ENCODE results near the gene SYT12. TPM values are rescaled to one million over a fixed set of nuclear protein-coding genes. Genes with fewer than 3 reads are reported as not detected.

SYT12 gene
- total RNA-seq, 1 donor from 2014 or later: 0.92 TPM

GRCh38 chr11:67056267-67057204 is 33.6 kb downstream of the SYT12 start, which contains the start of gene RHOD:
RHOD (plus strand) TSS chr11:67056847; CDS start chr11:67056903, 56 bp downstream.
- peak; percentile 51 for ATAC-seq

DNA sequence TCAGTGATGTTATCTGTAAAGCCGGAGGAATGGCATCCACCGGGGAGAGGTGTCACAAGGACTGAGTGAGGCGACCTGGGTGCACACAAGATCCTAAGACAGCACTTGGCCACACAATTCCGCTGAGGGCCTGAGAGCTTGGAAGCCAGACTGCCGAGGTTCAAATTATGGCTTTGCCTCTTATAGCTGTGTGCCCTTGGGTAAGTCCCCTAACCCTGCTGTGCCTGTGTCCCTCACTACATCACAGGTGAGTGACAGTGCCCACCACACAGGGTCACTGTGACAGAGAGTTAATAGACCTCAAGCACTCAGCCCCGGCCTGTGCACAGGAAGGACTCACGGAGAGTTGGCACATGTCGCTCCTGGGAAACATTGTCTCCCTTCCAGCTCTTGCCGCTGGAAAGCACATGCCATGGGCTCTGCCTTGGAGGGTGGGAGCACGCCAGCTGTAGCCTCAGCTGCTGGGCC is 34.3 kb downstream of the SYT12 start:
- no peak for ATAC-seq

DNA sequence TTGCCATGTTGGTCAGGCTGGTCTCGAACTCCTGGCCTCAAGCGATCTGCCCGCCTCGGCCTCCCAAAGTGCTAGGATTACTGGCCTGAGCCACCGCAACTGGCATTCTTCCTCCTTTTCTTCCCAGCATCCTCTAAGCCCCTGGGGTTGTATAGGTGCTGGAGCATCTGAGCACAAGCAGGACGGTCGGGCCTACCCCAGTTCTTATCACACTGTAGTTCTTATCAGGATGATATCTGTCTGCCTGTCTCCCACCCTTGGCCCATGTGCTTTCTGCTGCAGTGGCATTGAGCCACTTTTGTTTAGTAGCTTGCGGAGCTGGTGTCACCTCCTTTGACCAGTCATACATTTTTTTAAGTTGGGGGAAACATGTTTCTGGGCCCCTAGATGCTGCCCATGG is 35.6 kb downstream of the SYT12 start:
- no peak for ATAC-seq

DNA sequence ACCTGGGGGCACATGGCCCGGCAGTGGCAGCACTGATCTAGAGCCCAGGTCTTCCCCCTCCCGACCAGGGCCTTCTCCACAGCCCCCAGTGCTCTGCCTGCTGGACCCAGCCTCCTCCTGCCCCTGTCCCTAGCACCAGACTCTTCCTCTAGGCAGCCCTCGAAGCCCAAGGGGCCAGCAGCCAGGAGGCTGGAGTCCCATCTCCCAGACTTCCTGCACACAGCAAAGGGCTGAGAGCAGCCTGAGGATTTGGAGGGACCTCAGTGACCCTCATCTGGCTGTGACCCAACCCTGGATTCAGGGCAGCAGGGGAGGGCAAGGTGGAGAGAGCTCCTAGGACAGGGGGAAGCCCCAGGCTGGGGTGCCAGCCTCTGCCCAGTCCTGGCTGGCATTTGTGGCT is 36.7 kb downstream of the SYT12 start:
- ATAC-seq: no peak

DNA sequence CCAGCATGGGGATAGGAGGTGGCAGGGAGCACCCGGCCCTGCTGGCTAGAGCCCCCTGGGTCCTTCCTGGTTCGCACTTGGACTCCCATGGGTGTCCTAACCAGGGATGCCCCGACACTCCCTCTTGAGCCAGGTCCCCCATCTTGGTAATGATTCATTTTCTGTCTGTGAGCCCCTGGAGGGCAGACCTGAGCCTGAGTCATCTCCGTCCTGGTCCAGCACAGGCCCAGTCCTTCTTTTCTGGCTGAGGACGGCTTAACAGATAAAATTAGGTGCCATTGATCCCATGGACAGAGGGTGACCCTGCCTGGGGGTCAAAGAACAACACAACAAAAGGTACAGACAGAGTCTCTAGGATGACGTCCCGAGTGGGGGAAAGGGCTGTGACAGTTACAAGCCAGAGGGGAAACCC is 37.2 kb downstream of the SYT12 start:
- ATAC-seq: no peak

- peak; percentile 80 for ATAC-seq
These were observed 39.8 kb downstream of the SYT12 start for GRCh38 chr11:67062526-67063373.

GRCh38 chr11:67066333-67066709 is 43.4 kb downstream of the SYT12 start:
- no peak for ATAC-seq

DNA sequence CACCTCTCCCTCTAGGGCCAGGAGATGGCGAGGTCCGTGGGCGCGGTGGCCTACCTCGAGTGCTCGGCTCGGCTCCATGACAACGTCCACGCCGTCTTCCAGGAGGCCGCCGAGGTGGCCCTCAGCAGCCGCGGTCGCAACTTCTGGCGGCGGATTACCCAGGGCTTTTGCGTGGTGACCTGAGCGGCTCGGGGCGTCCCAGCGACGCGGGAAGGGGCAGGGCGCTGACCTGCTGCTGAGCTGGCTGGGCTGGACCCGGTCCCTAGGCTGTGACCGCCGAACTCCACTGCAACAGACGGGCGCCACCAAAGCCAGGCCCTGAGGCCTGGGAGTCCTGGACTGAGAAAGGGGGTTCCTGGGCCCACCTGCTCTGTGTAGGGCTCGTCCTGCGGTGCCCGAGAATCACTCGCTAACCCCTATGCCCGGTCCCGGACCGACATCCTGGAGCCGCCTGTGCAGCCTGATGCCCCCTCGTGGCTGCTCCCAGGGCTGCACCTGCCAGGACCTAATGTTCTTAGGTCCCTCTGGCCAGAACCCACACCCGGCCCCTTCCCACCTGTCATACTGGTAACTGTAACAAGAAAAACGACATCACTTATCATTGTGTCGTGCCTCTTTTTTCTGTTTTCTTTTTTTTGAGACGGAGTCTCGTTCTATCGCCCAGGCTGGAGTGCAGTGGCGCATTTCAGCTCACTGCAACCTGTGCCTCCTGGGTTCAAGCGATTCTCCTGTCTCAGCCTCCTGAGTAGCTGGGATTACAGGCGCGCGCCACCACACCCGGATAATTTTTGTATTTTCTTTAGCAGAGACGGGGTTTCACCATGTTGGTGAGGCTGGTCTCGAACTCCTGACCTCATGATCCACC is 48.7 kb downstream of the SYT12 start:
- ATAC-seq: peak; percentile 44

- peak; percentile 25 for ATAC-seq
These were observed 49.4 kb downstream of the SYT12 start for GRCh38 chr11:67072295-67072694.

GRCh38 chr11:67073908-67074307 is 51.0 kb downstream of the SYT12 start:
- no peak for ATAC-seq

- ATAC-seq: no peak
These were observed 53.3 kb downstream of the SYT12 start for GRCh38 chr11:67076202-67076601.

DNA sequence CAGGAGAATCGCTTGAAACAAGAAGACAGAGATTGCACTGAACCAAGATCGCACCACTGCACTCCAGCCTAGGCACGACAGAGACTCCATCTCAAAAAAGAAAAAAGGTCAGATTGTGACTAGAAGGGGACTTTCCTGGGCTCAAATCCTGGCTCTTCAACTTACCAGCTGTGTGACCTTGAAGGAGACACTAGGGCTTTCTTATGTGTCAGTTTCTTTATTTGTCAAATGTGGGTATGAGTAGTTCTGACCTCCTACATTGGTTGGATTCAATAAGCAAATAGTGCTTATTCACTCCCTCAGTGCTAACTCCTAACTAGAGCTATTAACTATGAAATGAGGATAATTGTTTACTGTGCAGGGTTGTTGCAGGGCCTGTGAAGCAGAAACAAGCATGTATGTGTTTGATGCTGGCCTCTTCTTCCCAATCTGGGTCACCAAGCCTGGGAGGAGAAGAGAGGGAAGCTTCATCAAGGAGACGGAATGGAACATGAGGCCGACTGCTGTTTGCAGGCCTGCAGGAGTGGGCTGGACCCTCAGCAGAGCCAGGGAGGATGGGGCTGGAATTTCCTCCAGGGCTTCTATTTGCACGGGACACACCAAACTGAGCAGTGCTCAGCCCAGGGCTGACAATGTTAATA is 56.3 kb downstream of the SYT12 start:
- no peak for ATAC-seq

GRCh38 chr11:67082071-67082791 is 59.3 kb downstream of the SYT12 start:
- peak; percentile 22 for ATAC-seq

GRCh38 chr11:67083786-67084366 is 60.9 kb downstream of the SYT12 start:
- no peak for ATAC-seq

DNA sequence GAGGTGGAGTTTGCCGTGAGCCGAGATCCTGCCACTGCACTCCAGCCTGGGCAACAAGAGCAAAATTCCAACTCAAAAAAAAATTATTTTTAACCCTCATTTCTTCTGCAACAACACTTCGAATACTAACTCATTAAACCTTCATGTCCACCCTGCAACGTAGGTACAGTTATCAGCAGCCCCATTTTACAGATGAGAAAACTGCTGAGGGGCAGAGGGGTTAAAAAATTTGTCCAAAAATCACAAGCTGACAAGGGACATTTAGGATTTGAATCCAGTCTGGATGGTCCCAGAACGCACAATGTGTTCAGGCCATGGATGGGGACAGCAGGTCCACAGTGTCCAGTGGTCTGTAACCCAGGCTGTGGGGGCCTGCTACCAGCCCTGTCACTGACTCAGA is 62.7 kb downstream of the SYT12 start:
- no peak for ATAC-seq

- no peak for ATAC-seq
These were observed 67.8 kb downstream of the SYT12 start for GRCh38 chr11:67090717-67091116.

DNA sequence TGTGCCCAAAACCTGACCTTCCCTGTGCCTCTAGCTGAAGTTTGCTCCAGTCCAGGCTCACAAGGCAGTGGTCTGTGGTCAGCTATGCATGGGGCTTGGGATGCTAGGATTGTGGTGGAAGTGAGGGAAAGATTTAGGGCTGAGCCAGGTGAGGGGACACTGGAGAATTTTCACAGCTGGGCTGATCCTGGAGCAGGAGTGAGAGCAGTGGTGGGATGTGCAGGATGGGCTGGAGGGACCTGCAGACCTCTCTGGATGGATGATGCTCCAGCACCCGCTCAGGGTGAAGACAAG is 72.2 kb downstream of the SYT12 start:
- ATAC-seq: no peak

DNA sequence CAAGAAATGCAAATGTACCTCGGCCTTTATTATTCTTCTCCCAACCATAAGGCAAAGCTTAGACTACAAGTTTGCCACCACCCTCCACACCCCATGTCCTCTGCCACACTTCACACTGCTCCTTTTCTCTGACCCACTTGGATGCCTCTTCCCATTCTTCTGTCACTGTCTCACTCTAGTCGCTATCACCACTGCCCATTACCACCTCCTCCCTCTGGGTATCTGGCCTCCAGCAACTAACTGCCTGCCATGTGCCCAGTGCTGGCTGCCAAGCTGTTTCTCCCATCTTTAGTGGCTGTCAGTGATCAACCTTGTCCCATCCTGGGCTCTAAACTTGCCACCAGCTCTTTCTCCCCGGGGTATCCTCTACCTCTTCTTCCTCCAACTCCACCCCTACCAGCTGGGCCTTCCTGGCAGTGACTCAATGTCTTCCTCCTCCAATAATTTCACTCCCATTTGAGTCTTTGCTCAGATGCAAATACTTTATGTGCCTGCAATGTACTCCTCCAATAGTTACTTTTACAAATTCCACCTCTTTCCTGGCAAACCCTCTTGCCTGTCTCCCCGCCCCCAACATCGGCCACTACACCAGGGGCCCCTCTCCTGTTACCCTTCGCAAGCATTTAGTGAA is 76.0 kb downstream of the SYT12 start:
- ATAC-seq: no peak

- ATAC-seq: no peak
These were observed 76.9 kb downstream of the SYT12 start for GRCh38 chr11:67099831-67100324.

All from esophagus mucosa (tissue), 1 donor.